AG09319 (cell line): ENCODE data around the gene SMC1A.

Experiments used
- DNase-seq: peaks from one replicate; pipeline ENCODE4 v3.0.0-alpha.2; 2010; ENCODE audit warnings: low read depth; ENCODE audit errors: extremely low read depth
- TF ChIP-seq, protein P1 (sequence below): IDR thresholded peaks from 2 replicates; pipeline ENCODE4 v1.5.1; 2011; ENCODE audit warnings: low read depth, mild to moderate bottlenecking, inconsistent platforms, low read length, moderate library complexity

The SMC1A gene

DNA sequence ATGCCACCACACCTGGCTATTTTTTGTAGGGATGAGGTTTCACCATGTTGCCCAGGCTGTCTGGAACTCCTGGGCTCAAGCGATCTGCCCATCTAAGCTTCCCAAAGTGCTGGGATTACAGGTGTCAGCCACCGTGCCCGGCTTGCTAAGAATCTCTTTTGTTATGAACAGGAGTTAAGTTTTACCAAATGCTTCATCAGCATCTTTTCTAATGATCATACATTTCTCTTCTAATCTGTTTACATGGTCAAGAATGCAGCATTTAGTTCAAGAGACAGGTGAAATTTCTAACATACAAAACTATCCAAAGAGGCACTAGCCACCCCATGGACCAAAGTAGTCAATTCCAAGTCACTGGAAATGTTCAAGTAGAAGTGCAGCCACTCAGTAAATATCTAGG lies 88.6 kb downstream of the SMC1A start:
- TF ChIP-seq, protein P1, sequence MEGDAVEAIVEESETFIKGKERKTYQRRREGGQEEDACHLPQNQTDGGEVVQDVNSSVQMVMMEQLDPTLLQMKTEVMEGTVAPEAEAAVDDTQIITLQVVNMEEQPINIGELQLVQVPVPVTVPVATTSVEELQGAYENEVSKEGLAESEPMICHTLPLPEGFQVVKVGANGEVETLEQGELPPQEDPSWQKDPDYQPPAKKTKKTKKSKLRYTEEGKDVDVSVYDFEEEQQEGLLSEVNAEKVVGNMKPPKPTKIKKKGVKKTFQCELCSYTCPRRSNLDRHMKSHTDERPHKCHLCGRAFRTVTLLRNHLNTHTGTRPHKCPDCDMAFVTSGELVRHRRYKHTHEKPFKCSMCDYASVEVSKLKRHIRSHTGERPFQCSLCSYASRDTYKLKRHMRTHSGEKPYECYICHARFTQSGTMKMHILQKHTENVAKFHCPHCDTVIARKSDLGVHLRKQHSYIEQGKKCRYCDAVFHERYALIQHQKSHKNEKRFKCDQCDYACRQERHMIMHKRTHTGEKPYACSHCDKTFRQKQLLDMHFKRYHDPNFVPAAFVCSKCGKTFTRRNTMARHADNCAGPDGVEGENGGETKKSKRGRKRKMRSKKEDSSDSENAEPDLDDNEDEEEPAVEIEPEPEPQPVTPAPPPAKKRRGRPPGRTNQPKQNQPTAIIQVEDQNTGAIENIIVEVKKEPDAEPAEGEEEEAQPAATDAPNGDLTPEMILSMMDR: no peak

DNA sequence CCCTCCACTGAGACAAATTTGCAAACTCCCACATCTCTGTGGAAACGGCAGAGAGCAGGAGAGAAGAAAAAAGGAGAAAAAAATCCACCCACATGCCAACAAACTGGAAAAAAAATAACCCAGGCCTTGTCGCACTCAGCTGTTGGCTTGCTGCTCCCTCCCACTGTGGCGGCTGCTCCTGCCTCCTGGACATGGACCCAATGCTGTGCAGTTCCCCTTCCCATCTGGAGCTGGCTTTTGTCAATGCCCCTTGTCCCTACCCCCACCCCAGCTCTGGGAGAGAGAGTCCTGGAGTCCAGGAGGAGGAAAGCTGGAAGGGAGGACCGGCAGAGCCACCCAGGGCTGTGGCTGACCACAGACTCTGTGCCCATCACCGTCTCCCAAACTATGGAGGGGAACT lies 90.2 kb downstream of the SMC1A start:
- DNase-seq: no peak
- TF ChIP-seq, protein P1: no peak

More for the DNA sequence above, 88.6 kb downstream of the SMC1A start:
- no peak for DNase-seq

DNA sequence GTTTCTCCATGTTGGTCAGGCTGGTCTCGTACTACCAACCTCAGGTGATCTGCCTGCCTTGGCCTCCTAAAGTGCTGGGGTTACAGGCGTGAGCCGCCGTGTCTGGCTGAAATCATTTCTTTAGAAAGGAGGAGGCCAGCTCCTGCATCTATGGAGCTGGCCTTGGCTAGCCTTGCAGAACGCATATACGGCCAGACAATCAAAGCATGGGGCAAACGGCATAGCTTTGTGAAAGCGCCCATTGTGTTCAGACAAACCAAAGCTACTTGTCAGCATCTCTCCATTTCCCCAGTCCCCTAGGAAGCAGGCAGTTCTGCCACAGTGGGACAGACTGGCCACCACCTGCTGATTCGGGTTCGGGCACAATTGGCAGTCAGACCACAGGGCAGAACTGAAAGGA lies 92.1 kb downstream of the SMC1A start:
- DNase-seq: no peak
- TF ChIP-seq, protein P1: no peak

DNA sequence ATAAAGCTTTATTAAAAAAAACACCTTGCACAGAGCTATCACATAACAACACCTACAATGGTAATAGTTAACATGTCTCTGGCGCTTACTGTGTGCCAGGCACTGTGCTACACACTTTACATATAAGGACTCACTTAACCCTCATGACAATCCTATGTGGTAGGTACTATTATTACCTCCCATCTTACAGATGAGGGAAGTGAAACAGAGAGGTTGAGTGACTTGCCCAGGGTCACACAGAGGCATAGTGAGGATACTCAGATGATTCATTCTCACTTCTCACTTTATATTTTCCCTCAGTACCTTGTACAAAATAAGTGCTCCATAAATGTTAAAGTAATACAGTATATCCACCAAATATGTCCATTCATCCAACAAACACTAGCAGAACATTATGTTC lies 97.7 kb downstream of the SMC1A start:
- TF ChIP-seq, protein P1: no peak
- no peak for DNase-seq
